WTC11 (cell line): ENCODE results near the gene CCDC30. TPM values are rescaled to one million over a fixed set of nuclear protein-coding genes. Genes with fewer than 3 reads are reported as not detected.
A peak's percentile ranks its signal among the peaks of the same experiment; 100 is the strongest.

Source experiments
- ATAC-seq: fragments of 200-7000 bp; cut with Tn5 transposase; 2 replicates; pipeline ENCODE4 v1.10.0; 2021; ENCODE audit warnings: mild to moderate bottlenecking, moderate library complexity
- CTCF ChIA-PET: fragments of 300-600 bp; sonication (Branson Sonifier 250); formaldehyde crosslinking; loops from one replicate; lab custom pipeline; 2021; ENCODE audit warnings: antibody characterized with exemption; lab: Charles Lee
- POLR2A ChIA-PET: fragments of 350-600 bp; sonication (Branson Sonifier 250); formaldehyde crosslinking; loops from one replicate; lab custom pipeline; 2021; ENCODE audit warnings: antibody characterized with exemption; lab: Charles Lee
- DNase-seq: peaks from one replicate; pipeline ENCODE4 v3.0.0; 2021; ENCODE audit warnings: low spot score
- H3K27ac Mint-ChIP-seq: 2 replicates; pipeline ENCODE4 v1.8.0; 2021; ENCODE audit warnings: mixed read lengths
- H3K27me3 Mint-ChIP-seq: 2 replicates; pipeline ENCODE4 v1.8.0; 2021; ENCODE audit warnings: low read depth, mild to moderate bottlenecking, moderate library complexity, mixed read lengths
- H3K36me3 Mint-ChIP-seq: 2 replicates; pipeline ENCODE4 v1.8.0; 2021; ENCODE audit warnings: mixed read lengths
- H3K4me1 Mint-ChIP-seq: 2 replicates; pipeline ENCODE4 v1.8.0; 2022; ENCODE audit warnings: mixed read lengths
- H3K4me3 Mint-ChIP-seq: 2 replicates; pipeline ENCODE4 v1.8.0; 2021; ENCODE audit warnings: mild to moderate bottlenecking, moderate library complexity, mixed read lengths
- H3K9me3 Mint-ChIP-seq: 2 replicates; pipeline ENCODE4 v1.8.0; 2021; ENCODE audit warnings: mixed read lengths
- ARID4B ChIP-seq: sonication (generic); formaldehyde crosslinking; IDR thresholded peaks from 2 replicates; pipeline ENCODE4 v1.8.0; 2023; ENCODE audit warnings: missing genetic modification reagents, mild to moderate bottlenecking, borderline replicate concordance
- ATF6 ChIP-seq: sonication (generic); formaldehyde crosslinking; IDR thresholded peaks from 2 replicates; pipeline ENCODE4 v1.8.1; 2023; ENCODE audit warnings: mild to moderate bottlenecking, missing genetic modification reagents
- ERG ChIP-seq: fragments of 250-450 bp; sonication (Bioruptor Pico); IDR thresholded peaks from 2 replicates; pipeline ENCODE4 v1.8.0; 2021; ENCODE audit warnings: mild to moderate bottlenecking
- FOXP4 ChIP-seq: sonication (generic); formaldehyde crosslinking; IDR thresholded peaks from 2 replicates; pipeline ENCODE4 v1.8.0; 2022; ENCODE audit warnings: mild to moderate bottlenecking, missing genetic modification reagents
- GRHL2 ChIP-seq: fragments of 250-450 bp; sonication (Bioruptor Pico); IDR thresholded peaks from 2 replicates; pipeline ENCODE4 v1.8.0; 2022; ENCODE audit warnings: mild to moderate bottlenecking, moderate library complexity; ENCODE audit not compliant: insufficient replicate concordance, severe bottlenecking
- GTF2I ChIP-seq: fragments of 250-450 bp; sonication (Bioruptor Pico); conservative IDR thresholded peaks from 2 replicates; pipeline ENCODE4 v1.4.0; 2021; ENCODE audit warnings: mild to moderate bottlenecking
- IRF1 ChIP-seq: sonication (generic); formaldehyde crosslinking; IDR thresholded peaks from 2 replicates; pipeline ENCODE4 v1.8.0; 2023; ENCODE audit warnings: missing genetic modification reagents
- IRF2 ChIP-seq: sonication (generic); formaldehyde crosslinking; IDR thresholded peaks from 2 replicates; pipeline ENCODE4 v1.8.0; 2022; ENCODE audit warnings: low read depth, missing genetic modification reagents, borderline replicate concordance
- NR3C1 ChIP-seq: sonication (generic); formaldehyde crosslinking; conservative IDR thresholded peaks from 2 replicates; pipeline ENCODE4 v1.8.1; 2023; ENCODE audit warnings: low read depth, mild to moderate bottlenecking, missing genetic modification reagents
- SP1 ChIP-seq: sonication (generic); formaldehyde crosslinking; conservative IDR thresholded peaks from 2 replicates; pipeline ENCODE4 v1.8.1; 2022; ENCODE audit warnings: missing genetic modification reagents
- TCF7 ChIP-seq: sonication (generic); formaldehyde crosslinking; IDR thresholded peaks from 2 replicates; pipeline ENCODE4 v1.8.0; 2022; ENCODE audit warnings: mild to moderate bottlenecking, low read depth, missing genetic modification reagents, moderate library complexity
- TP53 ChIP-seq: sonication (generic); formaldehyde crosslinking; IDR thresholded peaks from 2 replicates; pipeline ENCODE4 v1.8.1; 2023; ENCODE audit warnings: mild to moderate bottlenecking, missing genetic modification reagents
- ZBTB43 ChIP-seq: sonication (generic); formaldehyde crosslinking; IDR thresholded peaks from 2 replicates; pipeline ENCODE4 v1.8.1; 2023; ENCODE audit warnings: mild to moderate bottlenecking, missing genetic modification reagents
- ZNF232 ChIP-seq: sonication (generic); formaldehyde crosslinking; IDR thresholded peaks from 2 replicates; pipeline ENCODE4 v1.8.0; 2022; ENCODE audit warnings: mild to moderate bottlenecking, missing genetic modification reagents
- ZNF416 ChIP-seq: fragments of 250-450 bp; sonication (Bioruptor Pico); IDR thresholded peaks from 2 replicates; pipeline ENCODE4 v1.9.0; 2021; ENCODE audit warnings: mild to moderate bottlenecking, inconsistent platforms
- ZNF425 ChIP-seq: fragments of 250-450 bp; sonication (Bioruptor Pico); conservative IDR thresholded peaks from 2 replicates; pipeline ENCODE4 v1.9.0; 2021; ENCODE audit warnings: mild to moderate bottlenecking
- ZNF671 ChIP-seq: fragments of 250-450 bp; sonication (Bioruptor Pico); IDR thresholded peaks from 2 replicates; pipeline ENCODE4 v1.8.0; 2021; ENCODE audit warnings: mild to moderate bottlenecking
- total RNA-seq: library from RNA; stranded (reverse); gene quantifications from 3 replicates; pipeline ENCODE4 v1.2.3, GENCODE V29; 2021

Gene CCDC30
- total RNA-seq, 1 experiment from 2014 or later, result 0.92 TPM

GRCh38 chr1:42431514-42431913 lies 31.6 kb upstream of the CCDC30 start (continued):
- no peak for TF ChIP-seq ZNF671 (CRISPR knock-in tag)
- no peak for TF ChIP-seq ZNF425
- no peak for TF ChIP-seq ZNF416 (CRISPR knock-in tag)
- TF ChIP-seq GRHL2, result no peak
- no peak for TF ChIP-seq IRF2 (CRISPR knock-in tag)
- no peak for TF ChIP-seq GTF2I (CRISPR knock-in tag)
- TF ChIP-seq TCF7 (CRISPR knock-in tag), result no peak
- TF ChIP-seq ARID4B (CRISPR knock-in tag), result no peak
- no peak for TF ChIP-seq ERG
- TF ChIP-seq ATF6 (CRISPR knock-in tag), result no peak

- no peak overlapping the region for H3K27ac Mint-ChIP-seq
- no peaks in the 10 kb centered on the region for H3K27me3 Mint-ChIP-seq
- DNase-seq, result no peak
- no peaks in the 10 kb centered on the region for H3K36me3 Mint-ChIP-seq
- ATAC-seq, result peak; percentile 36; the same call in 1 of the 2 replicates
- ChIA-PET POLR2A (no interaction called here), CTCF (interaction anchor here (0.8 to 1.7 kb wide), 3 partner anchors 14 to 259 kb away, joined by 3 read pairs; no protein-coding TSS in a partner anchor)
- peaks cover 11% of the 10 kb centered on the region for H3K4me1 Mint-ChIP-seq
- peaks cover 4% of the 10 kb centered on the region; the same call in 1 of the 2 replicates for H3K9me3 Mint-ChIP-seq
- no peak overlapping the region for H3K4me3 Mint-ChIP-seq
- TF ChIP-seq GTF2I (CRISPR knock-in tag), result no peak
- TF ChIP-seq ZBTB43, result no peak
- no peak for TF ChIP-seq ZNF671 (CRISPR knock-in tag)
- TF ChIP-seq TP53 (CRISPR knock-in tag), result no peak
- TF ChIP-seq IRF1 (CRISPR knock-in tag), result no peak
- no peak for TF ChIP-seq FOXP4 (CRISPR knock-in tag)
- TF ChIP-seq GRHL2, result no peak
- no peak for TF ChIP-seq ERG
- TF ChIP-seq SP1, result no peak
- no peak for TF ChIP-seq ZNF232 (CRISPR knock-in tag)
- TF ChIP-seq NR3C1, result no peak
These were observed 30.4 kb upstream of the CCDC30 start for GRCh38 chr1:42432714-42433113.
